ENCODE data around the gene CHAC1. TPM values are rescaled to one million over a fixed set of nuclear protein-coding genes. Genes with fewer than 3 reads are reported as not detected.
A peak's percentile ranks its signal among the peaks of the same experiment; 100 is the strongest.

CHAC1 gene
- total RNA-seq, 1 donor from 2014 or later: 0.81 TPM

DNA sequence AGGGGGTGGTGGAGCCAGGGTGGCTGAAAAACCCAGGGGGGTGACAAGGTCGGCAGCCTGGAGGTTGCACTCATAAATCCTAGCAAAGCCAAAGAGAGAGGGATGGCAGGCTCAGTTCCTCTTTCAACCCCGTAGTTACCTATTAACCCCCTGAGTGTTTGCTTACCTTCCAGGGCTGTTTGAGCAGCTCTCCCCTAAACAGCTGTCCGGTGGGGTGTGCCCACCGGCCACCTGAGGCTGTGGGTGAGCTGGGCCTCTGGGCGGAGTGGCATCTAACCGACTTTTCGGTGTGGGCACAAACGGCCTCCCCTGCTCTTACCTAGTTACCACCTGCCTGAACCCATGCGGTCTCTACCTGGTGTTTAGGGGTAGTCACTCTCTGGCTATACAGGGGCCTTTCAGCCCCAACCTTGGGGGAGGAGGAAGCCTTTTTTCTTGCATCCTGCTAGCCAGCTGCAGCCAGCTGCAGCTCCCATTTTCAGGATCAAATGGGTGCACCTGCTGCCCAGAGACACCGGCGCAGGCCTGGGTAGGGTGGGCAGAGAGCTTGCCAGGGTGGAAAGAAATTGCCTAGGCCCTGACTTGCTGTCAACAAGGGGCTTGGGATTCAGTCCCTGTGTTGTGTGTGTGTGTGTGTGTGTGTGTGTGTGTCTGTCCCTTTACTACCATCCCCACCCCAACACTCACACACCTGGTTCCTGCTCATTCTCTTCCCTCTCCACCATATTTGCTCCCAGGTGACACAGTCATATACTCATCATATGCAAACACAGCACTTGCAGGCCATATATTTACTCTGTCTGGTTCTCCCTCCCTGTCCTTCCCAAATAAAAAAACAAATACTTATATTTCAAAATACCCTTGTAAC is 20.4 kb upstream of the CHAC1 start:
- intact Hi-C loops (cut with DNase I): no loop called here
- DNase-seq (ENCODE audit: missing footprints): no peak
- ATAC-seq: no peak

- DNase-seq (ENCODE audit: missing footprints) (no peak), ATAC-seq (no peak)
- intact Hi-C loops (cut with DNase I): no loop called here
Observed at GRCh38 chr15:40933517-40933902, 19.8 kb upstream of the CHAC1 start.

DNA sequence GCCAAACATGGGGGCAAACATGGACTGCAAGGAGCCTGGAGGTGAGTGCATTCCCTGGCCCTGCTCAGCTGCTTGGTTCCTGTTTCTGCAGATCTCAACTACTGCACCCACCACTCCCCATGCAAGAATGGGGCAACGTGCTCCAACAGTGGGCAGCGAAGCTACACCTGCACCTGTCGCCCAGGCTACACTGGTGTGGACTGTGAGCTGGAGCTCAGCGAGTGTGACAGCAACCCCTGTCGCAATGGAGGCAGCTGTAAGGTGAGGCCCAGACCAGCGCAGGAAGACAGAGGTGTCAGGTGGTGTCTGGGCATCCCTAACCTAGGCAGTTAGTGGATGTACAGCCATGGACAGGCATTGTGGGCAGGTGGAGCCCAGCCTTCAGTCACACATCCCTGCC is 18.8 kb upstream of the CHAC1 start:
- DNase-seq (ENCODE audit: missing footprints) (no peak), ATAC-seq (no peak)
- intact Hi-C loops (cut with DNase I): no loop called here

DNA sequence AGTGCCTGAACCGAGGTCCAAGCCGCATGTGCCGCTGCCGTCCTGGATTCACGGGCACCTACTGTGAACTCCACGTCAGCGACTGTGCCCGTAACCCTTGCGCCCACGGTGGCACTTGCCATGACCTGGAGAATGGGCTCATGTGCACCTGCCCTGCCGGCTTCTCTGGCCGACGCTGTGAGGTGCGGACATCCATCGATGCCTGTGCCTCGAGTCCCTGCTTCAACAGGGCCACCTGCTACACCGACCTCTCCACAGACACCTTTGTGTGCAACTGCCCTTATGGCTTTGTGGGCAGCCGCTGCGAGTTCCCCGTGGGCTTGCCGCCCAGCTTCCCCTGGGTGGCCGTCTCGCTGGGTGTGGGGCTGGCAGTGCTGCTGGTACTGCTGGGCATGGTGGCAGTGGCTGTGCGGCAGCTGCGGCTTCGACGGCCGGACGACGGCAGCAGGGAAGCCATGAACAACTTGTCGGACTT is 17.0 kb upstream of the CHAC1 start:
- intact Hi-C loops (cut with DNase I): no loop called here
- DNase-seq (ENCODE audit: missing footprints) (no peak), ATAC-seq (no peak)

DNA sequence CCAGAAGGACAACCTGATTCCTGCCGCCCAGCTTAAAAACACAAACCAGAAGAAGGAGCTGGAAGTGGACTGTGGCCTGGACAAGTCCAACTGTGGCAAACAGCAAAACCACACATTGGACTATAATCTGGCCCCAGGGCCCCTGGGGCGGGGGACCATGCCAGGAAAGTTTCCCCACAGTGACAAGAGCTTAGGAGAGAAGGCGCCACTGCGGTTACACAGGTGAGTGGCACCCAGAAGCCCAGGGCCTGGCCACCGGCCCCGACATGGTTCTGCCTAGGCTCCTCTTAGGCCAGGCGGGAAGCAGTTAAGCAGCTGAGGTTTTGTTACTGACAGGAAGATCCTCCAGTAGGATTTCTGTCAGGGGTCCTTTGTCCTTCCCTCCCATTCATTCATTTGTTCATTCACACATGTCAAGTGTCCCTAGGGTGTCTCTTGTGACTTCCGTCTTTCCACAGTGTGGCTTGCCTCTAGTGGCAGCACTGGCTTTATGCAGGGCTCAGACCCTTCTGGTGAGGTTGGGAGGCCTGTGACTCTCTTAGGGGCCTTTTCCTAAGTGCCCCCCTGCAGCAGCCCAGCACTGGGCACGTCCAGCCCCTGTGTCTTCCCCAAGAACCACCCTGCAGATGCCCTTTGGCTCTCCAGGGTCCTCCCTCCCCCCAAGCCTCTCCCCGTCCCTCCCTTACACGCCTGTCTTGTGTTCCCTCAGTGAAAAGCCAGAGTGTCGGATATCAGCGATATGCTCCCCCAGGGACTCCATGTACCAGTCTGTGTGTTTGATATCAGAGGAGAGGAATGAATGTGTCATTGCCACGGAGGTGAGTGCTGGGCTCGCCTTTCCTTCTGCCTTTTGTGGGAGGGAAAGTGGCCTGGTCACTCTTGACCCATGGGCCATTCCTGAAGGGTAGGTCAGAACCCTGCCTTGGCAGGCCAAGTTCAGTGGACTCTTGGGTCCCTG is 16.3 kb upstream of the CHAC1 start:
- ATAC-seq (peak; percentile 34), DNase-seq (ENCODE audit: missing footprints) (no peak)
- intact Hi-C loops (cut with DNase I): no loop called here

GRCh38 chr15:40937762-40938535 is 15.3 kb upstream of the CHAC1 start:
- intact Hi-C loops (cut with DNase I): no loop called here
- ATAC-seq (peak; percentile 37), DNase-seq (ENCODE audit: missing footprints) (no peak)

- ATAC-seq (no peak), DNase-seq (ENCODE audit: missing footprints) (no peak)
- intact Hi-C loops (cut with DNase I): no loop called here
Observed at GRCh38 chr15:40938536-40938870, 14.8 kb upstream of the CHAC1 start.

GRCh38 chr15:40940296-40940801 is 12.9 kb upstream of the CHAC1 start:
- intact Hi-C loops (cut with DNase I): loop anchor here (1.0 kb wide), 1 partner anchor 34 kb away; no protein-coding TSS in a partner anchor
- ATAC-seq (peak; percentile 8), DNase-seq (ENCODE audit: missing footprints) (peak; percentile 72)

GRCh38 chr15:40941068-40941527 is 12.2 kb upstream of the CHAC1 start:
- no peak for ATAC-seq
- DNase-seq (ENCODE audit: missing footprints): no peak
- intact Hi-C loops (cut with DNase I): loop anchor here (1.0 kb wide), 1 partner anchor 10 kb away; no protein-coding TSS in a partner anchor

DNA sequence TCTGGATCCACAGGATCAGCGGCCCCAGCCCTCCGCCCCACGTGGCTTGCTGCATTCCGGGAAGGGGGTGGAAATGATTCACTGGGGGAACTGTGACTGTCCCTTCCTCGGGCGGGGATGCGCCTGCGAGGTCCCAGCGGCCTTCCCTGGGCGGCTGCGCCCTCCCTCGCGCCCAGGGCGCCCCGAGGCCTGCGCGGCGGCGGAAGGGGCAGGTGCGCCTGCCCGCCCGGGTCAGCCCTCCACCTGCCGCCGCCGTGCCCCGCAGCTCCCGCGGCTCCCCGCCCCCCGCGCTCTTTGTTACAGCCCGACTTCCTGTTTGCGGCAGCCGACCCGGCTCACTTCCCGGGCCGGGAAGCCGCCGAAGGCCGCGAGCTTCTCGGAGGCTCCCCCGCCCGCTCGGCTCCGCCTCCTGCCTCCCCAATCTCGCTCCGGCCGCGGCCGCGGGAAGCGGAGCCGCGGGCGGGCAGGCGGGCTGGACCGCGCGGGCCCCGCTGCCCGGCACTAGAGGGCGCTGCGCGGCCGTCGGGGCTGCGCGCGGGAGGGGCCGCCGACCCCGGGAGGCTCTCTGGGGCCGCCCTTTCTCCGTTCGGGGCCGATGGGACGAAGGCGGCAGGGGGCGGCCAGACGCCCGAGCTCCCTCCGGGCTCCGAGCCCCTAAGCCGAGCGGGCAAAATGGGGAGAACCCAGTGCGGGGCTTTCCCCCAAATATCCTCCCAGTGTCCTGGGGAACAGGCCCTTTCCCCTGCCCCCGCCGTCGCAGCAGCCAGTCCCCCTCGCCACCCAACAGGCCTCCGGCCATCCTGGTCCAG is 11.5 kb upstream of the CHAC1 start:
- ATAC-seq (peak; percentile 86), DNase-seq (ENCODE audit: missing footprints) (peak; percentile 89)
- intact Hi-C loops (cut with DNase I): loop anchor here (1.0 to 2.0 kb wide), 2 partner anchors 10 to 81 kb away; no protein-coding TSS in a partner anchor

GRCh38 chr15:40942337-40942854 is 10.9 kb upstream of the CHAC1 start:
- ATAC-seq: peak; percentile 6
- DNase-seq (ENCODE audit: missing footprints): no peak
- intact Hi-C loops (cut with DNase I): loop anchor here (2.0 kb wide), 1 partner anchor 80 kb away; no protein-coding TSS in a partner anchor

DNA sequence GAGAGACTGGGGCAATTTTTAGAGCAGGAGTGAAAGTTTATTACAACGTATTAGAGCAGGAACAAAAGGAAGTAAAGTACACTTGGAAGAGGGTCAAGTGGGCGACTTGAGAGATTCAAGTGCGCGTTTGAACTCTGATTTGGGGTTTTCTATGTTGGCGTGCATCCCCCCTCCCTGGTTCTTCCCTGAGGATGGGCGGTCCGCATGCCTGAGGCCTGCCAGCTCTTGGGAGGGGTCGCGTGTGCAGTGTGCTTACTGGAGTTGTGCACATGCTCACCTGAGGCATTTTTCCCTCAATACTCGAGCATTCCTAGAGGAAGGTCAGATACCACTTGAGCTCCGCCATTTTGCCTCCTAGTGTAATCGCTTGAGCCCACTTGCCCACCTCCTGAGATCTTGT is 10.4 kb upstream of the CHAC1 start:
- no peak for DNase-seq (ENCODE audit: missing footprints)
- intact Hi-C loops (cut with DNase I): loop anchor here (2.0 kb wide), 1 partner anchor 80 kb away; no protein-coding TSS in a partner anchor
- no peak for ATAC-seq

- intact Hi-C loops (cut with DNase I): loop anchor here (2.0 kb wide), 1 partner anchor 79 kb away; no protein-coding TSS in a partner anchor
- DNase-seq (ENCODE audit: missing footprints) (no peak), ATAC-seq (no peak)
Observed at GRCh38 chr15:40943764-40944365, 9.4 kb upstream of the CHAC1 start.

DNA sequence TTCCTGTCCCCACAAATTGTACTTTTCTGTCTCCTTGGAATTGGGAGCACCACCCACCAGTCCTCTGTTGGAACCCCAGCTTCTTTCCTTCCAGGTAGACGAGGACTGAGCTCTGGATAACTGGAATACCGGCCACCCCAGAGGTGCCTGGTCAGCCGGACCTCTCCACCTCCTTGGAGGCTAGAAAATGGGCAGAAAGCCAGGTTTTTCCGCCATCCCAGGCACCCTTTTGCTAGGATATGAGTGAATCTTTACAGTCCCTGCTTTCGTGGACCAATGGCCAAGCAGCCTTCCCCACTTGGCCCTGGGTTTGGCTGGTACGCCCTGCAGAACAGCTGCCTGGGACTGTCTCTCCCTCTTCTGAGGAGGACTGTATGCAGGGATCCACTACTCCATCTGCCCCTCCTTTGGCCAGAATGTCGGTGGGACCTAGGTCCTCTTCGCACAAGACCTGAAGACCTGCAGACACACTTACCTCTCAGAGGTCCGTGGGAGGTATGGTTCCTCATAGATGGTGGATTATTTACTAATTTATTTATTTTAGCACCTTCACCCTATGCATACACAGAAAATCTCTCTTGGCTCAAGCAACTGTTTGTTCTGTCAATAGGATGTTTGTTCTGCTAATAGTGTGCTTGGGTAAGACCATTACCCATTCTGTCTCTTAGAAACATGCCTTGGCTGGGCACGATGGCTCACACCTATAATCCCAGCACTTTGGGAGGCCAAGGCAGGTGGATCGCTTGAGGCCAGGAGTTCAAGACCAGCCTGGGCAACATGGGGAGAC is 8.6 kb upstream of the CHAC1 start:
- DNase-seq (ENCODE audit: missing footprints) (no peak), ATAC-seq (no peak)
- intact Hi-C loops (cut with DNase I): no loop called here

DNA sequence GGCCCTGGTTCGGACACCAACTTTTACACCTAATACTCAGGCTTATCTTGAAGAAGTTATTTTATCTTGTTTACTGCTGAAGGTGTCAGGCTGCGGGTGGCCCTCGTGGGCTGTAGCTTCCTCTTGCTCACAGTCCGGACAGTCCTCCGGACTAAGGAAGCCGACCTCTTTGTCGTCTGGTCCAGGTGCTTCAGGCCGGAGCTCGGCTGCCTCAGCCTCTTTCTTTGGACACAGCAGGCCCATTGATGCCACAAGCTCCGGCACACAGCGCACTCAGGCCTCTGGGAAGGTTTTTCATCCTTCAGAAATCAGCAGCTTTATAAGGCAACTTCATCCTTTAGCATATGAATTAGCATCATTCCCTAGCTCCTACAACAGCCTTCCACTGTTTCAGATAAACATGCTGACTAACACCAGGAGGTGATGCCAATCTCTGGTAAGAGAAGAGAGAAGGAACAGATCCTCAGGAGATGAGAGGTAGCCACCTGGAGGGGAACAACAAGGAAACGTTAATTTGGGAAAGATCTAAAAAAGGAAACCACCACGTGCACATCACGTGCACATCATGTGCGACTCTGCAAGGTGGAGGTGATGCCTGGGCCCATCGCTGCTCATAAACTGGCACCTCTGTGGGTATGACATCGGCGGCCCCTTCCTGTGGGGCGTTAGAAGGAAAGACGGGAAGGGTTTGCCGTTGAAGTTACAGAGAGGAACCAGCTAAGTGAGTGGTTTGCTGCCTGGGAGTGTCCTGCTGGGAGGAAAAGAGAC is 4.4 kb upstream of the CHAC1 start:
- ATAC-seq (no peak), DNase-seq (ENCODE audit: missing footprints) (no peak)
- intact Hi-C loops (cut with DNase I): no loop called here

All from Right ventricle myocardium inferior (tissue), 1 donor.